CD4-positive, alpha-beta T cell treated with Interleukin-17A for 4 hours (primary cell): Measurements from ENCODE around the gene RGS6.

Experiments
- DNase-seq: peaks from one replicate; pipeline ENCODE4 v3.0.0-alpha.2; 2020; ENCODE audit warnings: mixed read lengths

The RGS6 gene

GRCh38 chr14:72332871-72333270 is 400.6 kb downstream of the RGS6 start:
- no peak for DNase-seq

GRCh38 chr14:72333357-72333756 is 401.1 kb downstream of the RGS6 start:
- no peak for DNase-seq

- DNase-seq: no peak
Observed at GRCh38 chr14:72336311-72336980, 404.2 kb downstream of the RGS6 start.

GRCh38 chr14:72341237-72341636 is 409.0 kb downstream of the RGS6 start:
- no peak for DNase-seq

GRCh38 chr14:72341686-72342085 is 409.5 kb downstream of the RGS6 start:
- no peak for DNase-seq

- no peak for DNase-seq
Observed at GRCh38 chr14:72347118-72347517, 414.9 kb downstream of the RGS6 start.

- no peak for DNase-seq
Observed at GRCh38 chr14:72350215-72350614, 418.0 kb downstream of the RGS6 start.

- no peak for DNase-seq
Observed at GRCh38 chr14:72352012-72352411, 419.8 kb downstream of the RGS6 start.

GRCh38 chr14:72366619-72367018 is 434.4 kb downstream of the RGS6 start:
- DNase-seq: no peak

GRCh38 chr14:72369106-72369505 is 436.9 kb downstream of the RGS6 start:
- DNase-seq: no peak

- DNase-seq: no peak
Observed at GRCh38 chr14:72377016-72377415, 444.8 kb downstream of the RGS6 start.

- no peak for DNase-seq
Observed at GRCh38 chr14:72380456-72380855, 448.2 kb downstream of the RGS6 start.

GRCh38 chr14:72383865-72384264 is 451.6 kb downstream of the RGS6 start:
- DNase-seq: no peak

GRCh38 chr14:72387726-72388125 is 455.5 kb downstream of the RGS6 start:
- no peak for DNase-seq

- DNase-seq: no peak
Observed at GRCh38 chr14:72389200-72389599, 457.0 kb downstream of the RGS6 start.

GRCh38 chr14:72401101-72401625 is 468.9 kb downstream of the RGS6 start:
- no peak for DNase-seq

- no peak for DNase-seq
Observed at GRCh38 chr14:72401632-72402376, 469.6 kb downstream of the RGS6 start.

- DNase-seq: no peak
Observed at GRCh38 chr14:72402377-72402772, 470.1 kb downstream of the RGS6 start.

- no peak for DNase-seq
Observed at GRCh38 chr14:72404106-72404774, 472.0 kb downstream of the RGS6 start.

- no peak for DNase-seq
Observed at GRCh38 chr14:72404998-72405397, 472.8 kb downstream of the RGS6 start.

- no peak for DNase-seq
Observed at GRCh38 chr14:72408020-72408419, 475.8 kb downstream of the RGS6 start.

GRCh38 chr14:72409047-72409446 is 476.8 kb downstream of the RGS6 start:
- no peak for DNase-seq

GRCh38 chr14:72416081-72416849 is 484.0 kb downstream of the RGS6 start:
- no peak for DNase-seq
